Measurements from ENCODE around the gene PRKN.

GRCh38 chr6:161543684-161544309 is 1183.8 kb downstream of the PRKN start:
- TF ChIP-seq CTCF (IDR thresholded peaks at IDR 0.05; ENCODE audit: low read length) (no peak), EZH2phosphoT487 (IDR thresholded peaks at IDR 0.05; ENCODE audit: low read length) (no peak), EZH2 (optimal IDR thresholded peaks at IDR 0.05; ENCODE audit: low read depth, low read length) (no peak)
